ENCODE results near the gene CCDC85C.

Gene CCDC85C

DNA sequence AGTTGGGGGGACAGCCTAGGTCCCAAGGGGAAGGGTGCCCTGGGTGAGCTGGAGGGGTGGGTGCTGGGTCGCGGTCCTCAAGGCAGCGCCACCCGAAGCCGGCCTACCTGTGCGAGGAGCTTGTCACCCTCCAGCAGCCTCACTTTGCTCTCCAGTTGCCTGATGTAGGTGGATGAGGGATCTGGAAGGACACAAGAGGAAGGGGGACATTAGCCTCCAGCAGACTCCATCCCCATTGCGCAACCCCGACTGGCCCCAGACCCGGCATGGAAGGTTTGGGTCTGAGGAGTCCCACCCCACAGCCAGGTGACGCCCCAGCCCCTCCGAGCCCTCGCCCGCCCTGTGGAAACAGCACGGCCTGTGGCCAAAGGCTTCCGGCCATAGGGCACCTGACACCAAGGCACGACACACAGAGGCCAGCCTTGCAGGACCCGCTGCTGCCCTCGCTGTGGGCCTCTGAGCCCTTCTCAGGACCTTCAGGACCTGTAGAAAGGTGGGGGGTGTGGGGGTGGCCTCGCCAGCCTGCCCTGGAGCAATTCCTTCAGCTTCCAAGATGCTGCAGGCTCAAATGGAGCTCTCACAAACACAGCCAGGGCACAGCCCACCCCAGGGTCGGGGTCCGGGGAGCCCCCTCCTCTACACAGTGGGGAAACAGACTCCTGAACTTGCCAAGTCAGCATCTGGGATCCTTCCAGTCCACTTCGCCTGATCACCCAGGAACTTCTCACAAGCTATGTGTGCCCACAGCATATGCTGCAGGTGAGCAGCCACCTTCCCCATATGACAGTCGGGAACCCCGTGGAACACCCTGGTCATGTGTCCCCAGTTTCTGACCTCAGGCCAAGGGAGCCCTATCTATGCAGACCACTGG, 67.9 kb downstream of the CCDC85C start:
- DNase-seq = no peak

DNA sequence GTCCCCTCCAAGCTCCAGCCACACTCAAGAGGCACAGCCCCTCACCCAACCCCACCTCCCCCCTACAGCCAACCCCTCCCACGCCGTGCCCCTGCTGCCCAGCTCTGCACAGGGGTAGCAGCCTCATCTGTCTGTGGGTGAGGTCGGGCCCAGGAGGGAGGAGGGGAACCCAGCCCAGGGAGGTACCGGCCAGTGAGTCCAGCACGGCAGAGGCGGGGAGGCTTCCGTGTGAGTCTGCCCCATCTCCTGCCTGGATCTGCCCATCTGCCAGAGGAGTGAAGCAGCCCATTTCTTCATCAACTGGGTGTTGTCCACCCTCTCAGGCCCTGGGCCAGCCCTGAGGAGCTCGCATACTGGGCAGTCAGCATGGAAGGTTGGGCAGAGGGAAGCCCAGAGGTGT, 68.6 kb downstream of the CCDC85C start:
- no peak for DNase-seq

DNA sequence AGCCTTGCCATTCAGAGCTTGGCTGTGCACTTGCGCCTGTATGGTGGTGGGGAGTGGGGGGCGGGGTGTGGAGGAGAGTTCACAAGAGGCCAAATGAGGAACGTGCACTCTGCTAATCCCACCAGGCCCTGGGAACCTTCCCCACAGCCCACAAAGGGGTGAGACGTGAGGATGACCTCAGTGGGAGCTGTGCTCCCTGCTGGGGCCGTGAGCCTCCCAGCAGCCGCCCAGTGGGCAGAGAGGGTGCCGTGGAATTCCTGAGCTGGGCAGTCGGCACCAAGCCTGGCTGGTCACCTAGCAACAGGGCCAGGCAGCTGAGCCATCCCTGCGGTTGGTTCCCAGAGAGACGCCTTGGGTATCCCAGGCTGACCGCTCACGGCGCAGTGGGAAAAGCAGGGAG, 69.1 kb downstream of the CCDC85C start:
- no peak for DNase-seq

DNA sequence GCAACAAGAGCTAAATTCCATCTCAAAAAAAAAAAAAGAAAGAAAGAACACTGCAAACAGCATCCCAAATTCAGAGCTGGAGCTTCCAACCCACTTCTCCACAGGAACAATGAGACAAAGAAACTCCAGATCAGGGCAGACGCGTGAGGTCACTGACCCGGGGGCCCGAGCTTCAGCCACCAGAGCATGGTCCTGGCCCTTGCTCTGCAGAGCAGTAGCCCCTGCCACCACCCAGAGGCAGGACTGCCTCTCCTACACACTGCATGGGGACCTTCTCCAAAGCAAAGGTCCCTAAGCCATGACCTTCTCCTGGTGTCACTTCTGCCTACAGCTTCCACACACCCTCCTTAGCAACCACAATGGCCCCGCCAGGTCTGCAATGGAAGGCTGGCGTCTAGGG, 69.7 kb downstream of the CCDC85C start:
- DNase-seq = no peak

DNA sequence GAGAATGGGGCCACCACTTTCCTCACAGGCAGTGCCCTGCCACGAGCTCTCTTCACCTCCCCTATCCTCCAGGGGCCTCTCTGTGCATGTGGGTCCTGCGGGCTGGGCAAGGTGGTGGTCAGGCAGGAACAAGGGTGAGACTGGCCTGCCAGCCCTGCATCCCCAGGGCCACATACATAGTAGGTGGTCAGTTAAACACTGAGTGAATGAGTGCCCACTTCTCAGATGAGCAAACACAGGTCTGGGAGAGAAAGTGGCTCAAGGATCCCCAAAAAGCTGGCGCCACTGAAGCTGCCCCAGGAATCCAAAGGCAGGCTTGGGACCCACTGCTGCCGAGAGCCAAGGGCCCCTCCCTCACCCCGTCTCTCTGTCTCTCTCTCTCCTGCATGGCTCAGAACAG, 71.7 kb downstream of the CCDC85C start:
- no peak for DNase-seq

DNA sequence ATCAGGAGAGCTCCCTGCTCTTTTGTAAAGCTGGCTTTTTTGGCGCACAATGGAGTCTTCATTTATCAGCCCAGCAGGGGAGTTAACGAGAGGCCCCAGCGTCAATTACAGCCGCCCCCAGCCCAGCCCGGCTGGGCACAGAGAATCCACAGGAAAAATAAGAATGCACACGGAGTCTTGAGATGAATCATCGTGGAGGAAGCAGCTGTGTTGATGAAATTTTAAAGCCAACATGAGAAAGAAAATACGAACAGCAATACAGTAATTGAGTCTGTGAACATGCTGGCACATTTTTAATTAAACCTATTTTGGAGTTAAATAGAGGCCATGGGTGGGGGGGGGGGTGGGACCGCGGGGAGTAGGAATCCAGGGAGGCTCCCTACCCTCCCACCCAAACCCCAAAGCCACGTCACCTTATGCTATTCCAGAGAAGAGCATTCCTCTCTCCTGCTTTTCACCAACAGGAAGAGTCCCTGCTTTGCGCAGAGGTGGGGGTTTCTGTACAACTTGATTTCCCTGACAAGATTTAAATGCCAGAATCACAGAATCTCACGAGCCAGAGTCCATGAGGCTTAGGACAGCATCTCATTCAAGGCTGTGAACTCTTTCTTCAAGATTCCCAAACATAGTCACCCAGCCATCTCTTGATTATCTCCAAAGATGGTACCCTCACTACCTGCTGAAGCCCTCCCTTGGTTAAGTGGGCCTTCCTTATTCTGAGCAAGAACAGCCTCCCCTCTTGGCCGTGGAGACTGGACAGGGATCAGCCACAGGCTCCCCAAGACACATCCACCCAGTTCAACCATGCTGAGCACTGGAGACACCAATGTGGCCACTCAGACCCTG, 72.5 kb downstream of the CCDC85C start:
- DNase-seq = no peak

DNA sequence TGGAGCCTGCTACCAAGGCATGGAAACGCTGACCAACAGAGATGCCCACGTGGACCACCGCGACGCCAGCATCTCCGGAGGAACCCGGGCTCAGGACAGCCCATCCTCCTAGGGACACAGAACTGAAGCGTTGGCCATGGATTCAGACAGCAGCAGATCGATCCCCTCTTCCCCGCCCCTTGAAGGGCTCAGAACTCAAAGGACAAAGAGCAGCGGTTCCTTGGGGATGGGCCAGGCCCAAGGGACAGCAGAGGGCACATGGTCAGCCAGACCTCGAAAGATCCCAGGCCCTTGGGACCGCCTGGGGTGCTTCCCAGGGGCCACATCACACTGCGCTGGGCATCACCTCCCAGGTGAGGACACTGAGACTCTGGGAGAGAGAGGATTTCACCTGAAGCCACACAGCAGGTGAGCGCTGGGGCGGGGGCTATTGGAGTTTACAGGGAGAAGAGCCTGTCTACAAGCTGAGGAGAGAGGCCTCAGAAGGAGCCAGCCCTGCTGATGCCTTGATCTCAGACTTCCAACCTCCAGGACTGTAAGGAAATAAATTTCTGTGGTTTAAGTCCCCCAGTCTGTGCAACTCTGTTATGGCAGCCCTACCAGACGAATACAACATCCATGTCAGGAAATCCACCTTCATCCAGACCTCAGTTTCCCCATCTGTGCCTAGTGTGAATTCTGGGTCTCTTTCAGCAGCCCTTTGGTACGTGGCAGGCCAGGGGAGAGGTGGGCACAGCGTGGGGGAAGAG, 73.4 kb downstream of the CCDC85C start:
- DNase-seq = no peak

DNA sequence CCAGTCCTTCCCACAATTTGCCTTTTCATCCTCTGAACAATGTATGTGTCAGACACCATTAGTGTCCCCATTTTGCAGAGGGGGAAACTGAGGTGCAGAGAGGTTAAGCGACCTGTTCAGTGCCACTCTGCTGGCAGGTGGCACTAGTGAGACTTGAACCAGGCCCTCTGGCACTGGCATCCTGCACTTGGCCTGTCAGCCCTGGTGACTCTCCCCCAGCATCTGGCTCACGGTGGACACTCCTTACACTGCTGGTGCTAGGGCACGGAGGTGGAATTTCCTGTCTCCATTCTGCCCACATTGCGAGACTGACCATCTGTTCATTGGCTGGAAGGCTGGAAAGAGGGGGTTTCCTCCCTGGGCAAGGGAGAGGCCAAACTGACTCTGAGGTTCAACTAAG, 74.1 kb downstream of the CCDC85C start:
- no peak for DNase-seq

DNA sequence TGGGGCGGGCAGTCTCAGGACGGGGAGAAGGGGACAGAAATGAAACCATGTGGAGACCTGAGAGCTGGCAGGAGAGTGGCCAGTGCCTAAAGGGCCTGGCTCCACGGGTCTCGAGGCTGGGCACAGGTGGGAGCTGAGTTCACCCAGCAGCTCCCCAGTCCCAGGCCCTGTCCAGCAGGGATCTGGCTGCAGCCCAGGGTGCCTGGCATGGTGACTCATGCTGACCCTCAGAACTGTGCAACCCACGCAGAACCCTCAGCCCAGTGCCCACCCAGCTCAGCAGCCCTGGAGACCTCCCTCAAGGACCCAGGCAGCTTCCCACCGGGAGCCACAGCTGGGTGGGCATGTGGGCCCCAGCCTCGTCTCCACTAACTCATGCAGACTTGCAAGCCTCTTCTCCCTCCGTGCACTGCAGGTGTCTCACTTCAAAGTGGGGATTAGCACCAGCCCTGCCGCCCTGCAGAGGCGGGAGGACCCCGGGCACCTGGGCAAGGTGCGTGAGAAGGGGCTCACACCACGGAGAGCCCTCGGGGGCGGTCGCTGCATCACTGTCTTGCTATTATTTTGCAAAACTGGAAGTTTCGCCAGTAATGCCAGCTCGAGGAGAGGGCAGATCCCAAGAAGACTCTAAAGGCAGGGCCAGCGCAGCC, 76.5 kb downstream of the CCDC85C start:
- no peak for DNase-seq

DNA sequence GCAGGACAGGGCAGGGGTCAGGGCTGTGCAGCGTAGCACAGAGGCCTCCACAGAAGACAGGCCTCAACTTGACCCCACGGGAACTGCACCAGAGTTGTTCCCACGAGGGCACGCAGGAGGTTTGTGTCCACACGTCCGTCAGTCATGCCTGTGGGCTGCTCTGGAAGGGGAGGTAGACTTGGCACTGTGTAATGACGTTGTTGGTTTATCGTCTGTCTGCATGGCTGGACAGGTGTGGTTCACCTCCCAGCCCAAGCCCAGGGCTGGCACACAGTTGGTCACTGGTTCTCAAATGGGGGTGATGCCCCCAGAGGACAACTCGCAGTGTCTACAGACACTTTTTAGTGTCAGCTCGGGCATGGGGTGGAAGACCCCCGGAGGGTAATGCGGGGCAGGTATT, 77.0 kb downstream of the CCDC85C start:
- no peak for DNase-seq

DNA sequence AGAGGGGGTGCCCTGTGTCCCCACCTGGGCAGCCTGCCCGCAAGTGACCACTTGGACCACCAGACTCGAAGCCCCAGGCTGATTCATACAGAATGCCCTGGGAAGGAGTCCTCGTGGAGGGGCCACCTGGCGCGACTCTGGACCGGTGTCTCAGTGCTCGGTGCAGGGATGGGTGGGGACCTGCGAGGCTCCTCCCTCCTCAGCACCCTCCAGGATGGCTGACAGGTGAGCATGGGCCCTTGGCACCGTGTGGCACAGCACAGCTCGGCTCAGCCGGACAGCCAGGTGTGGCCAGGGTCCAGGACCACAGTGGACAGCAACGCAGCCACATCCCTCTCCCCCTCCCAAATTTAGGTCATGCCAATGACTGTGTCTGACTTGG, 78.3 kb downstream of the CCDC85C start:
- DNase-seq = no peak

DNA sequence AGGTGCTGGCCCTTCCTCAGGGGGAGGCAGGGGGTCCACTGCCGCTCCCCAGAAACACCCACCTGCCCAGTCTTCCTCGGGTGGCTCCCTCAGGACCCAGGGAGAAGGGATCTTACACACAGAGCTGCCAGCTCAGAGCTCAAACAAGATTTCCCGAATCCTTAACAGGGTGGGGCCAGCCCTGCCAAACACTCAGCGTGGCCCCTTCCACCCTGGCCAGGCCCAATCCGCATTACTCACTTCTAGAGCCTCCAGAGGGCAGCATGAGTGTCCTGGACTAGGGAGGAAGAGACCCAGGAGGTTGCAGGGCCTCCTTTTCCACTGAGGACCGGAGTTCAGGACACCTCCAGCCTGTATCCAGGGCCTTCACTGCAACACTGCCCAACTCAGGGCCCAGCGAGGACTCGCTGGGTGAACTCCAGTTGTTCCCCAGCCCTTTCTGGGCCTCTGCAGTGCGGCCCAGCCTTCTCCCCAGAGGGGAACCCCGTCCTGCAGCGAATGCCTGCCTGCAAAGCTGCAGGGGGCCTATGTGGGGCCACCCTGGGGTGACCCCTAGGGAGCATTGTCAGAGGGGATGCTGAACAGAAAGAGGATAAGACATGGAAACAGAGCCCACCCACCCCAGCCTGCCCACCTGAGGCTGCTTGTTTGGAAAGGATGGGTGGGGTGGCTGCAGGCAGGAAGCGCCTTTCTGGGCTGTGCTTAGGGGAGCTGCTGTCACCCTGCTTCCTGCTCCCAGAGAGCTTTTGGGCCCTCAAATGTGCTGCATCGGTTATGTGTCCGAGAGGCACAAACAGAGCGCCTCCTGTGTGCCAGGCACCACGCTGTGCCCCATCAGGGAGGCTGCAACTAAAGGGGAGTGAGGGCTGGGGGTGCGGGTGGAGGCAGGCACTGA, 79.0 kb downstream of the CCDC85C start:
- DNase-seq = peak; percentile 6

DNA sequence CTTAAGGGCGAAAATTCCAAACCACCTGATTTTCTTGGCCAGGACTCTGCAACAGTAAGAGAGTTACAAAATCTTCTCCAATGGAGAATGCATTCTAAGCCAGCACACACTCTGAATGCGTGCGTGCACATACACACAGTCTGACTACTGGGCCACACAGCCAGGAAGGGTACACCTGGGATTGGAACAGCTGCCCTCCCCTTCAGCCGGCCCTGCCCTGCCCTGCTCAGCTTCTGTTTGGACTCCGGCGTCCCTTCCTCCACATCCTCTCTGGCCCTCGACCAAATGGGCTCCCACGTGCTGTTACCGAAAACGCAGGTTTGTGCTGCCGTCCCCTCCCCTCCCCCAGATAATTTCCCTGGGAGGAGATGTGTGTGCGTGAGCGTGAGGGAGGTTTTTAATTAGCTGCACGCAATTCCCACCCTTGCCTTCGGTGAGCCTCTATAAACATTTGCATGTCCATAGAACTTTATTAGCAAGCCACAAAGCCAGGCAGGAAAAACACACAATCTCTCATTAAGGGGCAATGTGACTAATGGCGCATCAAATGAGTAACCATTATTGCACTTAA, 79.8 kb downstream of the CCDC85C start:
- no peak for DNase-seq

DNA sequence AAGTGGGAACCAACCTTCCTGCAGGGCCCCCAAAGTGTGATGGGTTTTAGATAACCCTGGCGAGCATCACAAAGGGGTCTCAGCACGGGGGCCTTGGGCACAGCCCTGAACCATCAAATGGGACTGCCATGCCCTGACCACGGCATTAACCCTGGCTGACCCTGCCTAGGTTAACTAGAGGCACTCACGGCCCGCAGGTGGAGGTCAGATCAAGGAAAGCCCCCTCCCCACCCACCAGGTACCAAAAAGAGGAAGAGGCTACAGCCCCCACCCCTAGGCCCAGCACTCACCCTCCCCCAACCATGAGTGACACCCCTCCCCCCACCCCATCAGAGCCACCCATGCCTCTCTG, 80.3 kb downstream of the CCDC85C start:
- DNase-seq = no peak

DNA sequence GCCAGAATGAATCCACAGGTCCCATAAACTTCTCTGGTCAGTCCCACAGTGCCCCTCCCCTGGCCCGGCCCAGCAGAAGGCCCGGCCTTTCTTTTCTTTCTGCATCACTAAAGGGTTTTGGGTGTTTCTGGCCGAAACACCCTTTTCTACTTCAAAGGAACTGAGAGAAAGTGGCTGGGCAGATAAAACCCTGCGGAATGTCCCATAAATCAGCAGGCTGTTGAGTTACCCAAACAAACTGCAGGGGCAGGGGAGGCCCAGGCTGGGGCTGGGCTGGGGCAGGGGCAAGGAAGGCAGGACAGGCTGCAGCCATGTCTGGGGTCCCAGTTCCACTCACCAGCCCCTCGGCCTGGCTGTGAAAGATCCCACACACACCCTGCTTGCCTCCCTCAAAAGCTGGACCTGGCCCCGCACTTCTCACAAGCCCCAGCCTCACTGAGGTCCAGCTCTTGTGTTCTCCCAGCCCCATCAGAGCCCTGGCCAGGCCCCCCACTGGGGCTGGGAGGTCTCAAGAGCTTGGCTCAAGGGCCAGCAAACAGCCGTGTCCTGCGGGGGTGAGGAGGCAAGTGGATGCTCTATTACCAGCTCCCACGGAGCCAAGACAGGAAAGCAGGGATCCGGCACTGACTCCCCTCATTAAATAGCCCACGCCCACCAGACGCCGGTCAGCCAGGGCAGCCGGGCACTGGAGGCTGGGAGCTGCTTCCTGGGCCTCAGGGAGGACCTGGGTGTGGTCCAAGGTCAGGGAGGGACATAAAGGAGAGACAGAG, 80.9 kb downstream of the CCDC85C start:
- DNase-seq = no peak

DNA sequence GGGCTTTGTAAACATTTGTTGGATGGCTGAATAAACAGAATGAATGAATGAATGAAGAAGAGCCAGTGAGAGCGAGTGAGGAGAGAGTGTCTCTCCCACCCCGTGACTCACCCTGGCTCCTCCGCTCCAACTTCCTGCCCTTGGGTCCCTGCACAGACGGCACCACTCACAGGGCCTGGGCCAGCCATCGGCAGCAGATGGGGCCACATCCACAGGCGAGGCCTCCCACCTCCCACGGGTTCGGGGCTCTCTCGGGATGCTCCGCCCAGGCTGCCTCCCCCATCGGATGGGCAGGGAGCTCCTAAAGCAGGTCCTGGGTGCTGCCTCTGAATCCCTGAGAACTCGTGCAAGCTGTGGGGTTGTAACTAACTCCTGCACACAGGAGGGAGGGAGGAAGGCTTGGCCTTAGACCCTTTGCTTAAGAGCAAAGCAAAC, 81.5 kb downstream of the CCDC85C start:
- DNase-seq = no peak

DNA sequence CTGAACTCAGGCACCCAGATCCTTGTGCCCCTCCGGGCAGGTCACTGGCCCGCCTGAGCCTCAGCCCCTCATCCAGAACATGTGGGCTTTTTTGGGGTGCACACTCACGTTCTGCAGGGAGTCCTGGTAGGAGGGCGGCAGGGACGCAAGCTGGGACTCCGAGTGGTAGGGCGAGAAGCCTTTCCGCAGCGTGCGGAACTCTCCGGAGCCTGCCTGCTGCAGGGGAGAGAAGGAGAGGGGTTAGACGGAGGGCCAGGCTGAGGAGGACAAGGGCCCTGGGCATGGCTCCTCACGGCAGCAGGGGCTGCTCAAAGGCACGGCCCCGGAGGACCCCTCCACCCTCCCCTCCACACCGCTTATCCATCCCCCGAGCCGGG, 82.0 kb downstream of the CCDC85C start:
- DNase-seq = no peak

DNA sequence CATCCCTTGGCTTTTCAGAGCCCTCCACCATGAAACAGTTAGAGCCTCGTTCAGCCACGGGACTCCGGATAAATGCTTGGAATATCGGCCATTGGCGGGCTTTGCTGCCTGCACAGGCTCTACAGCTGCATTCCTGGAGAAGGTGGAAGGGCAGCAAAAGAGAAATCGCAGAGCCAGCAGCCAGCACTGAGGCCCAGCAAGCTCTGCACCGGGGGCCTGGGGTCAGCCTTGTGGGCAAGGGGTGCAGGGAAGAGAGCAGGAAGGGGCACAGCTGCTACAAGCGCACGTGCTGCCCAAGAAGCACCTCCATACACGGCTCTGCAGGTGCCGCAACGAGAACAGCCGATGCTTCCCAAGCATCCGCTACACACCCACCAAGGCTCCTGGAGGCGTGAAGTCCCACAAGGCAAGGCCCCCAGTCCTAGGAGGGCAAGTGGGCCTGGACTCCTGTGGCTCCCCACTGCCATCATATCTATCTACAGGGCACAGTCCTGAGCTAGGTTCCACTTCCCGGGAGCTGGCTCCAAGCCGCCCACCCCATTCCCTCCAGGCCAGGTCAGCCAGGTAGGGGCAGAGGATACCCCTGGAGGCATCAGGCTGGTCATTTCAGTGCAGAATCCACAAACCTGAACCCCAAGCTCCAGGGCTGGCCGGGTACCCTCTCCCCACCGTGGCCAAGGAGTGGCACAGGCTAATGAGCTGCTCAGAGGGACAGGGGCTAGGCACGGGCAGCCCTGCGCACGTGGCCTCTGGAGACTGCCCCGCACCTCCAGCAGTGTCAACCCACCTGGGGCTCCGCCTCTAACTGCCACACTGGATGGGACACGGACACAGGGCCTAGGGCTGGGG, 82.6 kb downstream of the CCDC85C start:
- DNase-seq = no peak

DNA sequence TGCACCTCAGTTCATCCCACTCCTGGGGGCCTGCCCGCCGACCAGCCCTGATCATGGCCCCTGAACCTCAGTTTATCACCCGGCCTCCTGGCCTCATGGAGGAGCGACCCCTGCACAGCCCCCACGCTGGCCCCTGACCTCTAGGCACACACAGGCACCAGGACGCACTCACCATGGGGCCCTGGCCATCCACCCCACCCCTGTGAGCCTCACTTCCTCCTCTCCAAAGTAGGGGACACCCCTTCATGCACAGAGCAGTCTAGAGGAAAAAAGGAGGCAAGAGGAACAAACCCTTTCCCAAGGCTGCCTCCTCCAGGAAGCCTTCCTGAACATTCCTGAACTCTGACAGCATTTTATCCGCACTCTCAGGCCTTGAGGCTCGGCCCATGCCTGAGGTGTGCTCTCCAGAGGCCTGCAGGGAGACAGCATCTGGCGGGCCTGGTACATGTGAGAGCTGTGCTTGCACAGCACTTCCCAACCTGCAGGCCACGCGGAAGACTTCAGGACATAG, 83.4 kb downstream of the CCDC85C start:
- DNase-seq = no peak
